GM18505 (cell line): Measurements from ENCODE around the gene PYGM.

Experiments
- ATAC-seq: cut with Tn5 transposase; IDR thresholded peaks from one replicate; pipeline ENCODE4 v1.9.1; 2021; ENCODE audit not compliant: unreplicated experiment
- POLR2A ChIP-seq: IDR thresholded peaks from 4 replicates; pipeline ENCODE4 v1.6.1; 2011; ENCODE audit warnings: borderline replicate concordance; ENCODE audit not compliant: insufficient read depth, insufficient read length; ENCODE audit errors: extremely low read depth

Gene PYGM

DNA sequence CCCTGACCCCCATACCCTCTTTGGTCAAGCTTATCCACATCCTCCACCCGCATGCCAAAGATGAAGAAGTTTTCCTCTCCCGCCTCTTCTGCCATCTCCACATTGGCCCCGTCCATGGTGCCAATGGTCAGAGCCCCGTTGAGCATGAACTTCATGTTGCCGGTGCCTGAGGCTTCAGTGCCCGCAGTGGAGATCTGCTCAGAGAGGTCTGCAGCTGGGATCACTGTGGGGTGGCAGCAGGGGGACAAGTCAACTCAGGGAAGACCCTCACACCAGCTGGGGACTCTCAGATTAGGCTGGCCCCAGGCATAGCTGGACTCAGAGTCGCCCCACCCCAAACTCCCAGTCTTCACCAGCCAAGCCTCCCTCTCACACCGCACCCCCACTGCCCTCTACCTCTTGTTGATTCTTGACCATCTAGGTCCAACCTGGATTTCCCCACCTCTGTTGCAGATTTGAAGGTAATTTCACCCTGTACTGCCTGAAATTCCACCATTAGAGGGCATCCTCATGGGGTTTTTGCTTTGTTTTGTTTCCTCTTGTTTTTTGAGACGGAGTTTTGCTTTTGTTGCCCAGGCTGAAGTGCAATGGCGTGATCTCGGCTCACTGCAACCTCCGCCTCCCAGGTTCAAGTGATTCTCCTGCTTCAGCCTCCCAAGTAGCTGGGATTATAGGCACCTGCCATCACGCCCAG, 9.3 kb downstream of the PYGM start:
- no peak for ATAC-seq
- TF ChIP-seq POLR2A, result no peak

DNA sequence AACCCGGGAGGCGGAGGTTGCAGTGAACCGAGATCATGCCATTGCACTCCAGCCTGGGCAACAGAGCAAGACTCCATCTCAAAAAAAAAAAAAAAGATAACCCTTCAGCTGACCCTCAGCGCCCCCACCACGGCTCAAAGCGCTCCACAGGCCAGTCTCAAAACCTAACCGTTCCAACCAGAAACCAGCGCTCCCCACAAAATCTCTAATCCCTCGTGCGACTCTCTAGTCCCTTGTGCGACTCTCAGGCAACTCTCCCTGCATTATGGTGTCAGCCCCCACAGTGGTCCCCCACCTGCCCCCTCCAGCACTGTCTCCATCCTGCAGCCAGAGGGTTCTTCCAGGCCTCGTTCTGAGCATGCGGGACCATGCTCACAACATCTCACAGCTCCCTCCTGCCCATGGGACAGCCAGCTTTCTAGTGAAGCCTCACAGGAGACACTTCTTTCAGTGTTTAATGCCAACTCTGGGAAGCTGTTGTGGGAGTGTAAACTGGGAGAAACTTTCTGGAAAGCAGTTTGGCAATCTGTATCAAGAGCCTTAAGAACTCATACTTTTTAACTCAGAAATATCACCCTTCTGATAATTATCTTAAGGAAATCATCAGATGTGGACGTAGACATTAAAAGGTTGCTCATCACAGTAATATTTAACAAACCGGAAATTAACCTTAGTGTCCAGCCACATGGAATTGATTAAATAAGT, 11.7 kb downstream of the PYGM start:
- TF ChIP-seq POLR2A, result no peak
- ATAC-seq, result no peak

DNA sequence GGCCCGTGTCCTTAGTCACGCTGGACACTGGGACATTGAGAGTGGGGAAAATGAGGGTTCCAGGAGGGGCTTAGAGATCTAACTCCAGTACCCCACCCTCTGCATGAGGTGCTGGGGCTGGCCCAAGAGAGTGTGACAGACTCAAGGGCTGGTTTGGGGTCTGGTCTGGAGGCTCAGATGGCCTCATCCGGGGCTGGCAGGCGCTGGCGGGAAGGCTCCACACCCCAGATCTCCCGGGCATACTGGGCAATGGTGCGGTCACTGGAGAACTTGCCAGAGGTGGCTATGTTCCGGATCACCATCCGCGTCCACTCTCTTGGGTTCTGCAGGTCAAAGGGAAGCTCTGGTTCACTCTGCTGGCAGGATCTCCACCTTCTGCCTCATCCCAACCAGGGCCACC, 13.3 kb downstream of the PYGM start:
- TF ChIP-seq POLR2A, result no peak
- ATAC-seq, result no peak

DNA sequence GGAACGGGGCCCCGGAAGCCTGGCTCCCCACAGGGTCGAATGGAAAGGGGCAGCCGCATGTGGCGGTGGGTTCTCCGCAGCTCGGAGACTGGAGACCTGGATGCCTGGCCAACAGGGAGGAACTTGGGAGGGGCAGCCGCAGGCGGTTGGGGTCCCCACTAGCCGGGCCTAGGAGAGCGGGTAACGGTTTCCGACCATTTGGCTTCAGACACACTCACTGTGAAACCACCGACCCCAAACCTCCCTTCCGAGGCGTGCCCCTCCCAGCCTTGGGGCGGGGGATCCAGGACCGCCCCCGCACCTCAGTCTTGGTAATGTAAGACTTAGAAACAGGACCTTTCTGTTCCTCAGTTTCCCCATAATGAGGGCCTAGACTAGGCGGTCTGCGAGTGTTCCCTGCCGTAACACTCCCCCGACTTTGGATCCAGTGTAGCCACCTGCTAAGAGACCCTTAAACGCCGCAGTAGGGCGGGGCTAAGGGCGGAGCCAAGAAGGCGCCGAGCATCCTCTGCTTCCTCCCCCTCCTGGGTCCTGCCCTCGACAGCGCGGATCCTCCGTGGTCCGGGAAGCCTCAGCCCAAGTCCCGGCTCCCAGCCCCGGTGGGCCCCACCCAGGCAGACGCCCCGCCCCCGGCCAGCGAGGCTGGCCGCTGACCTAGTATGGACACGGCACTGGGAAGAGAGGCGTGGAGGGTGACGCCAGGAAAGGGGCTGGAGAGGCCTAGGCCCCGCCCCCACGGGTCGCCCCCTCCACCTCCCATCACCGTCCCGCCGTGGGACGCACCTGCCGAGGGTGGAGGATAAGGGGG, 14.0 kb downstream of the PYGM start:
- no peak for TF ChIP-seq POLR2A
- no peak for ATAC-seq

DNA sequence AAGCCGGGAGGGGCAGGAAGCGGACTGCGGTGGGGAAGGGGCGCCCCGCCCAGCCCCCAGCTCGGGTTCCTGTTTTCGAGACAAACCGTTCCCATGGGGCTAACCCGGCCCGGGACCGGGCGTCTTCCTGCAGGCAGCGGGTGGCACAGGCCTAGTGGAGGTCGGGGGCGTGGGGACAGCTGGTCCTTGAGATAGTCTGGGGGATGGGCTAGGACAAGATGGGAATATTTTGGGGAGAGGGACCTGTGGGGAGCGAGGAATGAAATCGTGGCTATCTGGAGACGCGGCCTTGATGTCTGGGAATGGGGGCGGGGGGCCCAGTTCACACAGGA, 14.6 kb downstream of the PYGM start:
- peak; percentile 28 for TF ChIP-seq POLR2A

DNA sequence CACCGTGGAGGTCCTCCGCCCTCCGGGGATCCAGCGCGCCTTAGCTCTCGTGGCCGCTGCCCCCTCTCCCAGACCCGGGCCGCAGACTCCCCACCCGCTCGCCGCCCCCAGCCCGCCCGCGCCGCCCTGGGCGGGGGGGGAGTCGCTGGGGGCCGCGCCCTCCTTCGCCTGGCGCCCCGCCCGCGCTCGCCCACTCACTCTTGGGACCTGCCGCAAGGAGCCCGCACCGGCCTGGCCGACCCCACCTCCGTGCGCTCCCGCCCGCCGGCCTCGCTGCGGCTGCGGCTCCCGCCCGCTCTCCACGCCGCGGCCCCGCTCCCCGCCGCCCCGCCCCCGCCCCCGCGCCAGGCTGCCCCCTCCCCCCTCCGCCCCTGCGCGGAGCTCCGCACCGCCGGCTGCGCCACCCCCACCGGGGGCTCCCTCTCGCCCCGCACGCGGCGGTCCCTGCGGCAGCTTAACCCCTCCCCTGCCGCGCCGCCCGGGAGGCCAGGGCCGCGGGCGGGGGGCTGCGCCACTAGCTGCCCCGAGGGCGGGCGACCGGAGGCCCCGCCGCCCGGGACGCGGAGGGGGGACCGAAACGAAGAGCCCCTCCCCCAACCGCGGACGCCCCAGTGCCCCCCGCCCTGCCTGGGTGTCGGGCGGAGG, 15.1 kb downstream of the PYGM start:
- ATAC-seq, result no peak
- no peak for TF ChIP-seq POLR2A

More for the DNA sequence above, 14.6 kb downstream of the PYGM start:
- no peak for ATAC-seq

DNA sequence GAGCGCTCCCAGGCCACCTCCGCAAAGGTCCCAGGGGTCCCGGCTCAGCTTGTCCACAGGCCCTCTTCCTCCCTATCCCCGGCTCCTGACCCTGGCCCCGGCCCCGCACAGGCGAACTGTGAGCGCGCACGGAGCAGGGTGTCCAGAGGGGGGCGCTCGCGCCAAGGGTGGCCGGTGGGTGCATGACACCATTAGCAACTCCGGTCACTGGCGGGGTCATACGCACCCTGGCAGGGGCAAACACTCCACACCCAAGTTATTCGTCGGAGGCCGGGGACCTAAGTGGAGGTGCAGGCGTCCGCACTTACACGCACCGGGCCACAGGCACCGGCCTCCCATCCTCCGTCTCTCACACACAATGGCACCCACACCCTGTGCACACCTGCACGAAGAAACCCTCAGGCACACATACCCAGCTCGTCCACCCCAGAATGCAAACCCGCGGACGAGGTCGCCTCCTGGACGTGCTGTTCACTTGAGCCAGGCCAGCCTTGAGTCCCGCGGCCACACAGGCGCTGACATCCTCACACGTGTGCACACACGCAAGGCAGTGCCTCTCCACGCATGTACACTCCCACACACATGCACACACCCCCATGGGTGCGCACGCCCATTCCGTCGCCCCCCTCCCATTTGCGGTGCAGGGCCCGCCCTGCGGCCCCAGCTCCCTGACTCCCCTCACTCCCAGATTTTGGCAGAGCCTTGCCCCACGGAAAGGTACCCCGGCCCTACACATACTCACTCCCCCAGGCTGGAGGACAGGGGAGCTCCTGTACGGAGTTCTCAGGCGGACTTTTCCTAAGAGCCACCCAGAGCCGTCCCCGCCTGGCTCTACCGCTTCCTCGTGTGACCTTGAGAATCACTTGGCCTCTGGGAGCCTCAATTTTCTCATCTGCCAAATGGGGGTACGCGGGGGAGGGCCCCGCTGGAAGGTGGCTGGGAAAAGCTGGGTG, 15.9 kb downstream of the PYGM start, which contains the start of gene RASGRP2:
TSS of gene RASGRP2 (minus strand) at position 552 of the 953 bp plus-strand sequence. CDS start 1,276 bp downstream, outside the sequence.
- no peak for ATAC-seq
- peak; percentile 8 for TF ChIP-seq POLR2A

DNA sequence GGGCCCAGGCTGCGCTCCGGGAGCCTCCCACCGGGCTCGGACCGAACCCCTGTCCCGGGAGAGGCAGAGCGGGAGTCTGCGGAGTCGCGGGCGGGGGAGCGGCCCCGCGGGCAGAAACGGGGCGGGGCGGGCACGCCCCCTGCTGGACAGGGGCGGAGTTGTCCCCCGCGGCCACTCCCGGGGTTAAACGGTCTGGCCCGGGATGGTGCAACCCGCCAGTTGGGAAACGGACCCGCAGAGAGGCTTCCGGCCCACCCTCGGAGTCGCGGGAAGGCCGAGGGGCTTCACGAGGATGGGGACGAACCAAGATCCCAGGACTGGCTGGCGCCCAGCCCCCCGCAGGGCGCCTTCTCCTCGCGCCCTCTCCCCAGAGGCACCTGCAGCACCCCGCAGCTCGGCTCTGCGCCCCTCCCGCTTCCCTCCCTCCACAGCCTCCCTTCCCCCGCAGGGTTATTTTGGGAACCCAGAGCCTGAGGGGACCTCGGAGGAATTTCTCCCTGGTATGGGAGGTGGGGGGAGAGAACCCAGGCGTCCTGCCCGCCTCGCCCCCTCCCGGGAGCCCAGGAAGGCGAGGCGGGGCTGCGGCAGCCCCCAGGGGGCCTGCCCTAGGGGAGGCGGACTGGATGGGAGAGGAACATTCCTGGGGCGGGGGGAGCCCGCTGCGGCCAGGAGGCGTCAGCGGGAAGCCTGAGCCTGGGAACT, 16.7 kb downstream of the PYGM start:
- TF ChIP-seq POLR2A, result no peak
- ATAC-seq, result no peak

DNA sequence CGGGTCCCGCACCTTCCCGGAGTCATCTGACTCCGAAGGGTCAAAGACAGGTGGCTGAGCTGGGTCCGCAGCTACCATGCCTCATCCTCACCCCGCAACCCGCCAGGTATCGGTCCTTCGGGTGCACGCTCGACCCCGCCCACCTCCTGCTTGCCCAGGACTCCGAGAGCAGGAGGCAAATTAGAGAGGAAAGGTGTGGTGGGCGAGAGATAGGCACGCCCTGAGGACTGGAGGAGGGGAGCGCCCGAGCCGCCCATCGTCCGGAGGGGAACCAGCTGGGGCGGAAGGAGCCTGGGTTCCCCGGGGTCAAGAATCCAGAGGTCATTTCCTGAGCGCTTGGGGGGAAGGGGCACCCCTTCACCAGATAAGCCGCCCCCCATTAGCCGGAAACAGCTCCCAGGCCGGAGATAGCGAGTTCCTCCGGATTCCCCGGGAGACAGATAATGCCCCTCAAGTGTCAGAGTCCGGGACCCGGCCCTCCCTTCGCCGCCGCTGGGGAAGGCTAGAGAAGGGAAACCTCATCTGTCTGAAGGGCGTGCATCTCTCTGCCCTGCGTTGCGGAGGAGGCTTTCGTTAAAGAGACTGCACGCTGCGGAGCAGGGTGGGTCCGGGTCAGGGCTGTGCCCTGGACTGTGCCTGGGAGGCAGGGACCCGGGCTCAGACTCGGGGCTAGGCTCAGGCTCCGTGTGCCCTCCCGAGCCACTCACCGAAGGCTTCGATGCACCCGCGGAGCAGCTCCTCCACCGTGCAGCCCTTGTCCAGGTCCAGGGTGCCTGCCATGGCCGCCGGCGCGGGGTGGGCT, 17.5 kb downstream of the PYGM start:
- ATAC-seq, result no peak
- no peak for TF ChIP-seq POLR2A

DNA sequence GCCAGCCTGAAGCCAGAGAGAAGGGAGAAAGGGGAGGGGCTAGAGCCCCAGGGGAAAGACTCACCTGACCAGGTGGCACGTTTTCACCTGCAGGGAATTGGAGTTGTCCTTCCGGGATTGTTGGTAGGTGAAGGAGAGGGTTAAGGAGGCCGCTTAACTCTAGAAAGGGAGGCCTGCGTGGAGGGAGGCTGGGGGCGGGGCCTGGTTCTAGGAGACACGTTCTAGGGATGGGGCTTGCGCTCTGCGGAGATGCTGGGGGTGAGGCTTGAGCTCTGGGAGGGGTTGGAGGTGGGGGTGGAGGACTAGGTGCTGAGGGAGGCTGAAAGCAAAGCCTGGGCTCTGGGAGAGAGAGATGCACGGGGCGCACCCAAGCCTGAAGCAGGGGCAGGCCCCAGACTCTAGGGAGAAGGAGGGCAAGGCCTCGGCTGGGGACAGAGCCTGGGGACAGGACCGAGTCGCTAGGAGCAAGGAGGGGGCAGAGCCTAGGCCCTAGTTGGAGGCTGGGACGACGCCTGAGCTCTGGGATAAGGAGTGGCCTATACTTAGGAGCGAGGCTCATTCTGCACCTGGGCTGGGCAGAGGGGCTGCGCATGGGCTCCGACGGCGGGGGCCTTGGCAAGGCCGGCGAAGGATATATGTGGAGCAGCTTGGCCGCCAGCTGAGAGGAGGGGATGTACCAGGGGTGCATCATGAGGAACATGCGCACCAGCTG, 18.2 kb downstream of the PYGM start:
- TF ChIP-seq POLR2A, result no peak
- ATAC-seq, result no peak

DNA sequence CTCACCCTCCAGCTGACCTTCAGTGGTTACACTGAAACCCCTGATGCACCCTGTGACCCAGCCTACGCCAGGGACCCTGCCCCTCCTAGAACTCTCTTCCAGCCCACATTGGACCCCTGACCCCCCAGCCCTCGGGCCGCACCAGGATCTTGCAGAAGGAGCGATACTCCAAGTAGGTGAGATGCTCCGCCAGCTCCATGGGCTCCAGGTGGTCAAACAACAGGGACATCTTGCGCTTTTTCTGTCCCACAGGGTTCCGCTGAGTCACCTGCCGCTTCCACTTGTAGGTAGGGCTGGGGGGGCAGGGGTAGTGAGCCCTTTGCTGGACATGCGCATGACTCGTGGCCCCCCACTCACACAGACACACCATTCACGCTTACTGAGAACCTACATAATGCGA, 19.9 kb downstream of the PYGM start:
- ATAC-seq, result no peak
- TF ChIP-seq POLR2A, result no peak

DNA sequence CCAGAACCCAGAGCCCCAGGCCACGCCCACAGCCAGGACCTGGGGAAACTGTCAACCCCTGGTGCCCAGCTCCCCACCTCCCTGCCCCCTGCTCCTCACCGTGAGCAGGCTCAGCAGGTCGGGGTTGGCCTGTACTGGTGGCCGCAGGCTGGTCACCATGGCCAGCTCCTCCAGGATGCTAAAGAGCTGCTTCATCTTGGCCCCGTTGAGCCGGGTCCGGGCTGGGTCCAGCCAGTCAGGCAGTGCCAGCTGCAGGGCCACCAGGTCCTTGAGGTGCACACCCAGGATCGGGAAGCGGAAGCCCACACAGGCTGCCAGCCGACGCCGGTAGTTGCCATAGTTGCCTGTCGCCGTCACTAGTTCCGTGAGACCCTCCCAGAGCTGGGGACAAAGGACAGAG, 23.1 kb downstream of the PYGM start:
- TF ChIP-seq POLR2A, result no peak
- ATAC-seq, result no peak
